ENCODE results near the gene DKK3.

- TF ChIP-seq POLR2A (IDR thresholded peaks at IDR 0.05; ENCODE audit: low read length) (no peak), GATA1 (IDR thresholded peaks at IDR 0.05; ENCODE audit: low read depth, low read length) (no peak)
Observed at GRCh38 chr11:12029119-12029518, 20.7 kb upstream of the DKK3 start.
